Peyer's patch (tissue), 4 donors: ENCODE results near the gene TMEM163. TPM values are rescaled to one million over a fixed set of nuclear protein-coding genes. Genes with fewer than 3 reads are reported as not detected.

Experiments
- DNase-seq, 3 donors: peaks; one replicate each; pipeline ENCODE4 v3.0.0-alpha.2; 2017 to 2019
- H3K27ac ChIP-seq, 4 donors: fragments of 200-600 bp; sonication (generic); one replicate each; pipeline ENCODE4 v1.5.1; 2016 to 2019
- H3K27me3 ChIP-seq, 2 donors: fragments of 200-600 bp; sonication (generic); one replicate each; pipeline ENCODE4 v1.5.1; 2019
- H3K36me3 ChIP-seq, 3 donors: fragments of 200-600 bp; sonication (generic); one replicate each; pipeline ENCODE4 v1.5.1; 2016 to 2019
- H3K4me1 ChIP-seq, 4 donors: fragments of 200-600 bp; sonication (generic); one replicate each; pipeline ENCODE4 v1.5.1; 2016 to 2019
- H3K4me3 ChIP-seq, 4 donors: fragments of 200-600 bp; sonication (generic); 1 replicate in 3 of 4; 2 replicates in 1 of 4; pipeline ENCODE4 v1.5.1; 2016 to 2019; ENCODE audit warnings: mild to moderate bottlenecking in 1 of 4
- H3K9me3 ChIP-seq, 4 donors: fragments of 200-600 bp; sonication (generic); one replicate each; pipeline ENCODE4 v1.5.1; 2016 to 2019; ENCODE audit warnings: mild to moderate bottlenecking in 1 of 4
- CTCF ChIP-seq, 6 experiments: fragments of 450-650 bp in 4 of 6; fragments of 200-600 bp in 2 of 6; sonication (generic) in 1 of 6; IDR thresholded peaks; one replicate each; pipeline ENCODE4 v1.5.1; 2017 to 2019; ENCODE audit warnings: antibody characterized with exemption in 6 of 6, mild to moderate bottlenecking in 3 of 6, moderate library complexity in 1 of 6
- POLR2A ChIP-seq, 2 donors: fragments of 450-650 bp; IDR thresholded peaks; one replicate each; pipeline ENCODE4 v1.5.1; 2017; ENCODE audit warnings: antibody characterized with exemption in 2 of 2, mild to moderate bottlenecking in 2 of 2, moderate library complexity in 2 of 2
- total RNA-seq, 4 donors: library from RNA; depleted of rRNA; stranded (reverse); fragments of >200 nt; gene quantifications; one replicate each; pipeline ENCODE4 v1.1.0, GENCODE V29; 2016

Gene TMEM163
- total RNA-seq, 4 donors from 2014 or later, result 1.7 TPM; not detected in 3

- no peaks in the 10 kb centered on the region for H3K36me3 ChIP-seq
- H3K4me1 ChIP-seq, result no peaks in the 10 kb centered on the region
- H3K9me3 ChIP-seq, result no peaks in the 10 kb centered on the region
- H3K4me3 ChIP-seq, result no peak overlapping the region
- no peak overlapping the region for H3K27ac ChIP-seq
- no peaks in the 10 kb centered on the region for H3K27me3 ChIP-seq
- DNase-seq, result no peak
- TF ChIP-seq CTCF (IDR thresholded peaks at IDR 0.05) (no peak), POLR2A (IDR thresholded peaks at IDR 0.05) (no peak)
These were observed 255.8 kb downstream of the TMEM163 start for GRCh38 chr2:134462791-134463698.

GRCh38 chr2:134462275-134462674 is 256.5 kb downstream of the TMEM163 start:
- Histone ChIP-seq H3K36me3 (no peaks in the 10 kb centered on the region), H3K4me3 (no peak overlapping the region), H3K27me3 (no peaks in the 10 kb centered on the region), H3K27ac (no peak overlapping the region), H3K9me3 (no peaks in the 10 kb centered on the region), H3K4me1 (no peaks in the 10 kb centered on the region)
- DNase-seq, result no peak
- TF ChIP-seq CTCF (IDR thresholded peaks at IDR 0.05) (no peak), POLR2A (IDR thresholded peaks at IDR 0.05) (no peak)

GRCh38 chr2:134461511-134461910 is 257.3 kb downstream of the TMEM163 start:
- Histone ChIP-seq H3K4me1 (no peaks in the 10 kb centered on the region), H3K27ac (no peak overlapping the region), H3K9me3 (no peaks in the 10 kb centered on the region), H3K4me3 (no peak overlapping the region), H3K27me3 (no peaks in the 10 kb centered on the region), H3K36me3 (no peaks in the 10 kb centered on the region)
- no peak for TF ChIP-seq CTCF (IDR thresholded peaks at IDR 0.05)
- no peak for TF ChIP-seq POLR2A (IDR thresholded peaks at IDR 0.05)
- DNase-seq, result peak in 1 of 3 donors; percentile 38

GRCh38 chr2:134460583-134460998 is 258.2 kb downstream of the TMEM163 start:
- peak; percentile 59 to 71 (median 62) for DNase-seq
- no peaks in the 10 kb centered on the region for H3K9me3 ChIP-seq
- H3K27ac ChIP-seq, result no peak overlapping the region
- no peak overlapping the region for H3K4me3 ChIP-seq
- TF ChIP-seq CTCF (IDR thresholded peaks at IDR 0.05) (peak; percentile 20 to 67 (median 52)), POLR2A (IDR thresholded peaks at IDR 0.05) (no peak)
- no peaks in the 10 kb centered on the region for H3K27me3 ChIP-seq
- H3K36me3 ChIP-seq, result peaks cover 0 to 3% (median 0%) of the 10 kb centered on the region in 3 donors
- no peaks in the 10 kb centered on the region for H3K4me1 ChIP-seq

- TF ChIP-seq POLR2A (IDR thresholded peaks at IDR 0.05), result no peak
- no peak for TF ChIP-seq CTCF (IDR thresholded peaks at IDR 0.05)
- Histone ChIP-seq H3K9me3 (no peaks in the 10 kb centered on the region), H3K4me1 (no peaks in the 10 kb centered on the region), H3K27ac (no peak overlapping the region), H3K27me3 (no peaks in the 10 kb centered on the region), H3K4me3 (no peak overlapping the region), H3K36me3 (peaks cover 0 to 6% (median 0%) of the 10 kb centered on the region in 3 donors)
- DNase-seq, result peak in 1 of 3 donors; percentile 43
These were observed 258.9 kb downstream of the TMEM163 start for GRCh38 chr2:134459706-134460406.
